Ureter (tissue), 1 donor: ENCODE results near the gene ZC3H4. TPM values are rescaled to one million over a fixed set of nuclear protein-coding genes. Genes with fewer than 3 reads are reported as not detected.

Source experiments
- DNase-seq: peaks from one replicate; pipeline ENCODE4 v3.0.0-alpha.2; 2020; ENCODE audit warnings: low spot score
- total RNA-seq: library from RNA; stranded (reverse); gene quantifications from one replicate; pipeline ENCODE4 v1.2.4, GENCODE V29; 2023
- donor health status: DM: yes; HTN: yes; CAD: no.

Gene ZC3H4
- total RNA-seq, 1 donor from 2014 or later, result 55.1 TPM

GRCh38 chr19:47133021-47133471 is 19.5 kb upstream of the ZC3H4 start:
- no peak for DNase-seq

GRCh38 chr19:47132194-47132852 is 18.7 kb upstream of the ZC3H4 start:
- DNase-seq, result no peak

GRCh38 chr19:47130589-47131227 is 17.1 kb upstream of the ZC3H4 start, which contains the start of gene SAE1:
SAE1 (plus strand) TSS chr19:47130835; CDS start chr19:47130931, 96 bp downstream.
- peak; percentile 96 for DNase-seq

- DNase-seq, result no peak
These were observed 16.6 kb upstream of the ZC3H4 start for GRCh38 chr19:47130120-47130588.

GRCh38 chr19:47129579-47129978 is 16.0 kb upstream of the ZC3H4 start:
- no peak for DNase-seq

GRCh38 chr19:47125669-47125938 is 12.0 kb upstream of the ZC3H4 start:
- DNase-seq, result no peak

- no peak for DNase-seq
These were observed 11.5 kb upstream of the ZC3H4 start for GRCh38 chr19:47124937-47125668.

GRCh38 chr19:47123406-47123805 is 9.8 kb upstream of the ZC3H4 start:
- DNase-seq, result no peak

- no peak for DNase-seq
These were observed 9.1 kb upstream of the ZC3H4 start for GRCh38 chr19:47122359-47123335.

- DNase-seq, result no peak
These were observed 7.0 kb upstream of the ZC3H4 start for GRCh38 chr19:47120470-47121067.

GRCh38 chr19:47113850-47114651 is 475 bp upstream of the ZC3H4 start:
- no peak for DNase-seq

- DNase-seq, result peak; percentile 94
These were observed 1.2 kb downstream of the ZC3H4 start for GRCh38 chr19:47112166-47112996.

- DNase-seq, result peak; percentile 64
These were observed 1.9 kb downstream of the ZC3H4 start for GRCh38 chr19:47111682-47112165.

- no peak for DNase-seq
These were observed 2.5 kb downstream of the ZC3H4 start for GRCh38 chr19:47111006-47111621.

GRCh38 chr19:47110521-47111005 is 3.0 kb downstream of the ZC3H4 start:
- no peak for DNase-seq

GRCh38 chr19:47109541-47110375 is 3.8 kb downstream of the ZC3H4 start:
- no peak for DNase-seq

GRCh38 chr19:47109177-47109540 is 4.4 kb downstream of the ZC3H4 start:
- no peak for DNase-seq
